Thyroid gland (tissue), 4 donors: Measurements from ENCODE around the gene PPP1CC.

ENCODE experiments used
- CTCF ChIP-seq, 6 experiments: fragments of 200-600 bp in 3 of 6; fragments of 450-650 bp in 3 of 6; sonication (generic) in 3 of 6; IDR thresholded peaks; one replicate each; pipeline ENCODE4 v1.5.1; 2016 to 2019; ENCODE audit warnings: antibody characterized with exemption in 6 of 6, mild to moderate bottlenecking in 2 of 6, inconsistent platforms in 1 of 6, moderate library complexity in 1 of 6
- POLR2A ChIP-seq, 2 donors: fragments of 450-650 bp; IDR thresholded peaks; one replicate each; pipeline ENCODE4 v1.6.1; 2017; ENCODE audit warnings: antibody characterized with exemption in 2 of 2, mild to moderate bottlenecking in 2 of 2, moderate library complexity in 1 of 2

GRCh38 chr12:110726028-110726427 lies 16.7 kb downstream of the PPP1CC start:
- TF ChIP-seq POLR2A (IDR thresholded peaks at IDR 0.05) (no peak), CTCF (IDR thresholded peaks at IDR 0.05) (no peak)
